Measurements from ENCODE around the gene ZNF776. TPM values are rescaled to one million over a fixed set of nuclear protein-coding genes. Genes with fewer than 3 reads are reported as not detected.

The ZNF776 gene
- total RNA-seq, result 10 to 100 TPM; 10.4 to 16.5 (median 14.5) TPM
- long read RNA-seq, donor 1, full-length matches to known transcripts, result 4 of 7 reads
- long read RNA-seq, donor 1, partial matches to known transcripts, result 0 of 7 reads
- long read RNA-seq, donor 1, other reads (novel, unspliced or antisense), result 3 of 7 reads
- long read RNA-seq, donor 2, partial matches to known transcripts, result 0 of 2 reads
- long read RNA-seq, donor 2, other reads (novel, unspliced or antisense), result 2 of 2 reads

DNA sequence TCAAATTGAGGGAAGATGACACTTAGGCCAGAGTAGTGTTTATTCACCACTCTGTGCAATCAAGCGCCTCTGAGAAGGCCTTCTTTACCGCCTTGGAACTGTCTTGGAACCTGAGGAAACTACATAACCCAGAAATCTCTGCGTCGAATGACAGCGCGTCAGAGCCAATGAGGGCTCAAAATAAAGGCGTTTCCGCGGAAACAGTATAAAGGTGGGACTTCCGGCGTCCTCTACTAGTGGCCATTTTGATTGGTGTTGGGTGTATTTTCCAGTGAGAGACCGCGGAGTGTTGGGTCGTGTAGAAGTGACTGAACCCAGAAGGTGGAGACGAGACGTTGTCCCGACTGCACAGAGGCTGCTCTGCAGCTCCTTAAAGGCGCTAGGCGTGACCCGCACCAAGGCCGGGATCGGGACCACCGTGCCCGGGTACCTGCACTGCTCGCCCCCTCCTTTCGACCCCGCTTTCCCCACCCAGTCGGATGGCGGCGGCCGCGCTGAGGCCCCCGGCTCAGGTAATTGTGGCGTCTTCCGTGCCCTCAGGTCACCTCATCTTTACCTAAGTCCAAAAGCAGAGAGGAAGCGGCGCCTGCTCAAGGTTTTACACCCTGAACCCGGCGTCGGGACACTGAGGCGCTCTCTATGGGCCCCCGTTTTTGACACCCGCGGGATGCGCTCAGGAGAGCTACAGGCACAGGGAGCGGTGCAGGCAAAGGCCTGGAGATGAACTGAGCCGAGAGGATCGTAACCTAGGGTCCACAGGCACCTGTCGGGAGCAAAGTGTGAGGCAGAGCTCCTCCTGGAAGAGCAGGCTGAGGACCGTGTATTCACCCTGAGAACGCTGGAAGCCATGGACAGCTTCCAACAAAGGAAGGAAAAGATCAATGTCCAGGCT lies at the start of gene ZNF776:
ZNF776 (plus strand) TSS at position 236 of the 892 bp plus-strand sequence; CDS start at position 480, 244 bp downstream.
- peaks cover 14% of the 10 kb centered on the region for H3K36me3 ChIP-seq (ENCODE audit: low read depth)
- ATAC-seq (peak; percentile 99), DNase-seq (peak; percentile 74 to 93 (median 75))
- intact Hi-C loops (cut with DNase I, micrococcal nuclease), result no loop called here
- peaks cover 41% of the 10 kb centered on the region for H3K9me3 ChIP-seq
- H3K4me1 ChIP-seq (ENCODE audit: low read depth), result peaks cover 4% of the 10 kb centered on the region
- peak within 1 kb of the TSS; percentile 75 for H3K4me3 ChIP-seq
- TF ChIP-seq, protein P1, sequence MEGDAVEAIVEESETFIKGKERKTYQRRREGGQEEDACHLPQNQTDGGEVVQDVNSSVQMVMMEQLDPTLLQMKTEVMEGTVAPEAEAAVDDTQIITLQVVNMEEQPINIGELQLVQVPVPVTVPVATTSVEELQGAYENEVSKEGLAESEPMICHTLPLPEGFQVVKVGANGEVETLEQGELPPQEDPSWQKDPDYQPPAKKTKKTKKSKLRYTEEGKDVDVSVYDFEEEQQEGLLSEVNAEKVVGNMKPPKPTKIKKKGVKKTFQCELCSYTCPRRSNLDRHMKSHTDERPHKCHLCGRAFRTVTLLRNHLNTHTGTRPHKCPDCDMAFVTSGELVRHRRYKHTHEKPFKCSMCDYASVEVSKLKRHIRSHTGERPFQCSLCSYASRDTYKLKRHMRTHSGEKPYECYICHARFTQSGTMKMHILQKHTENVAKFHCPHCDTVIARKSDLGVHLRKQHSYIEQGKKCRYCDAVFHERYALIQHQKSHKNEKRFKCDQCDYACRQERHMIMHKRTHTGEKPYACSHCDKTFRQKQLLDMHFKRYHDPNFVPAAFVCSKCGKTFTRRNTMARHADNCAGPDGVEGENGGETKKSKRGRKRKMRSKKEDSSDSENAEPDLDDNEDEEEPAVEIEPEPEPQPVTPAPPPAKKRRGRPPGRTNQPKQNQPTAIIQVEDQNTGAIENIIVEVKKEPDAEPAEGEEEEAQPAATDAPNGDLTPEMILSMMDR (IDR thresholded peaks at IDR 0.05), result no peak

DNA sequence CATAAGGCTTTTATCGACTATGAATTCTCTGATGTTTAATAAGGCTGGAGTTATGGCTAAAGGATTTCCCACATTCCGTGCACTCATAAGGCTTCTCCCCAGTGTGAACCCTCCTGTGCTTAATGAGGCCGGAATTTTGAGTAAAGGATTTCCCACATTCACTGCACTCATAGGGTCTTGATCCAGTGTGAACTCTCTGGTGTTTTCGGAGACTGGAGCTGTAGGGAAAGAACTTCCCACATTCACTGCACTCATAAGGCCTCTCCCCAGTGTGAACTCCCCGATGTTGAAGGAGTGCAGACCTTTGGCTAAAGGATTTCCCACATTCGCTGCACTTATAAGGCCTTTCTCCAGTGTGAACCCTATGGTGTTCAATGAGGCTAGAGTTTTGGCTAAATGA lies 45.0 kb upstream of the ZNF776 start:
- H3K4me1 ChIP-seq (ENCODE audit: low read depth), result no peaks in the 10 kb centered on the region
- peaks cover 99% of the 10 kb centered on the region for H3K9me3 ChIP-seq
- TF ChIP-seq, protein P1 (IDR thresholded peaks at IDR 0.05), result no peak
- no peaks in the 10 kb centered on the region for H3K36me3 ChIP-seq (ENCODE audit: low read depth)
- ATAC-seq (no peak), DNase-seq (no peak)
- no peak overlapping the region for H3K4me3 ChIP-seq
- intact Hi-C loops (cut with DNase I, micrococcal nuclease), result no loop called here

DNA sequence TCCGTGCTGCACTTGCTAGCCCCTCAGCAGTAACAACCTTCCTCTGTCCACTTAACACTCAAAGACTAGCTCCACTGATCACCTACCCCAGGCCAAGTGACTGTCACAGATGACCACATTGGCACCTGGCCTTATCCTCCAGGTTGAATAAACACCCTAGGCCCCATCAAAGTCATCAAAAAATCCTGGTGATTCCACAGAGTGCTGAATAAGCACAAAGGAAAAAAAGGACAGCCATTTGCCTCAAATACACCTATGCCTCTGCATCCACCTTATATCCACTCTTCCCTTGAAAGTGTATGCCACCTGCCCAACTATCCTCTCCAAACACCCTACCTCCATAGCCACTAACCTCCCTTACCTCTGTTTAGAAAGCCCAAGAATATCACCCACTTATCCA lies 40.3 kb upstream of the ZNF776 start:
- H3K36me3 ChIP-seq (ENCODE audit: low read depth), result no peaks in the 10 kb centered on the region
- no peak overlapping the region for H3K4me3 ChIP-seq
- H3K4me1 ChIP-seq (ENCODE audit: low read depth), result no peaks in the 10 kb centered on the region
- no peak for DNase-seq
- no peak for ATAC-seq
- intact Hi-C loops (cut with DNase I, micrococcal nuclease), result no loop called here
- TF ChIP-seq, protein P1 (IDR thresholded peaks at IDR 0.05), result no peak
- peaks cover 99% of the 10 kb centered on the region for H3K9me3 ChIP-seq

DNA sequence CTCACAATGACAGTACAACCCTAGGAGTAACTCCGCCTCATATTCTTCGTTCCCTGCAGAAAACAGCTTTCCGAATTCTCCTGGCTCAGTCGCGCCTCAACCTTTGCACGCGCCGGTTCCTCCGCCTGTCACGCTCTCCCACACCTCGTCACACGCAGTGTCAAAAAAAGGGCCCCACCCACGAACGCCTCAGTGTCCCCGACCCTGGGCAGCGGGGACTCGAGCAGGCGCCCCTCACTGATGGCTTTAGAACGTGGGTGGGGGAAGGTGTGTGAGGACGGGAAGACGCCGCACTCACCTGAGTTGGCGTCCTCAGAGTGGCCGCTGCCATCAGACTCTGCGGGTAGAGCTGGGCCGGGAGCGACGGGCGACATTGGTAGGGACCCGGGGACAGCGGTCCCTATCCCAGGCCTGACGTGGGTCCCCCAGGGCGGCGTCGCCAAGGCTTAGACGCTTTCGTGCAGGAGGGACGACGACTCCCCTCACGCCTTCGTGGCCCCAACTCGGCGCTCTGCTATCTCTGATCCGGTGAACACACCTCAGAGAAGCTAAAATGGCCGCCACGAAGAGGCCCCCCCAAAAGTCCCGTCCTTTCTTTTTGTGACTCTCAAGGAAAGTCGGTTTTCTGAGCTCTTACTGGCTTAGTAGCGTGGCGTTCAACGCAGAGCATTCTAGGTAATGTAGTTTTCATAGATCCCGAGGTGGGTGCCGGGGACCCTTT lies 37.8 kb upstream of the ZNF776 start, which contains the start of gene ZNF154:
ZNF154 (minus strand) TSS at position 564 of the 721 bp plus-strand sequence; CDS start at position 331, 233 bp downstream.
- H3K36me3 ChIP-seq (ENCODE audit: low read depth), result no peaks in the 10 kb centered on the region
- peak; percentile 60 for ATAC-seq
- H3K9me3 ChIP-seq, result peaks cover 95% of the 10 kb centered on the region
- H3K4me3 ChIP-seq, result peak within 1 kb of the TSS; percentile 14
- TF ChIP-seq, protein P1 (IDR thresholded peaks at IDR 0.05), result no peak
- H3K4me1 ChIP-seq (ENCODE audit: low read depth), result no peaks in the 10 kb centered on the region
- intact Hi-C loops (cut with DNase I, micrococcal nuclease), result no loop called here
- DNase-seq, result peak in 2 of 3 donors; percentile 33 to 44

DNA sequence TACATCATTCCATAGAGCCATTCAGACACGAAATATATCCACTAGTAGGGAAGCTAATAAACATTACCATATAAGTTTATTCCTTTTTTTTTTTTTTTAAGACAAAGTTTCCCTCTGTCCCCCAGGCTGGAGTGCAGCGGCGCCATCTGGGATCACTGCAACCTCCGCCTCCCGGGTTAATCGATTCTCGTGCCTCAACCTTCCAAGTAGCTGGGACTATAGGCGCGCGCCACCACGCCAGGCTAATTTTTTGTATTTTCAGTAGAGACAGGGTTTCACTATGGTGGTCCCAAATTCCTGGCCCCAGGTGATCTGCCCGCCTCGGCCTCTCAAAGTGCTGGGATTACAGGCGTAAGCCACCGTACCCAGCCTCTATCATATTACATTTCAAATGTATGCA lies 37.0 kb upstream of the ZNF776 start:
- H3K4me1 ChIP-seq (ENCODE audit: low read depth), result no peaks in the 10 kb centered on the region
- H3K9me3 ChIP-seq, result peaks cover 95% of the 10 kb centered on the region
- no peaks in the 10 kb centered on the region for H3K36me3 ChIP-seq (ENCODE audit: low read depth)
- ATAC-seq (no peak), DNase-seq (no peak)
- TF ChIP-seq, protein P1 (IDR thresholded peaks at IDR 0.05), result no peak
- H3K4me3 ChIP-seq, result no peak overlapping the region
- intact Hi-C loops (cut with DNase I, micrococcal nuclease), result no loop called here
